ENCODE results near the gene PDHB. TPM values are rescaled to one million over a fixed set of nuclear protein-coding genes. Genes with fewer than 3 reads are reported as not detected.
A peak's percentile ranks its signal among the peaks of the same experiment; 100 is the strongest.

PDHB gene
- total RNA-seq, 2 experiments from 2014 or later = 47.8 to 51.2 TPM

DNA sequence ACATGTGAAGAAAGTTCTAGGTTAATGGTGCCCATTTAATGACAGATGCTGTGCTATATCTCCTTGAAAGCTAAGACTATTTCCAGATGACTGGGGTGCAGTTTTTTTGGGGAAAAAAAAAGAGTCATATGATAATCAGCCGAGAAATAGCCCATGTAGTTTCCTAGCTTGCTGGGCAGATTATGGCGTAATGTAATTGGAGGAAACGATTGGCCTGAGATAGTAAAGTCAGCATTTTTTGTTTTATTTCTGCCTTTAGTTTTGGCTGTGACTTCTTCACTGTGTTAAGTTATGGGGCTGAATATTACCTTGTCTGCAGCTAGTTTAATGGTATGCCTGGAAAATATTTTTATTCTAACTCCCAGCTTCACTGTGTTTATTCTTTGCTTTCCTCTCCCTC is 24.0 kb downstream of the PDHB start:
- POLR2A ChIA-PET = no interaction called here
- Mint-ChIP-seq H3K9me3 (no peaks in the 10 kb centered on the region), H3K36me3 (peaks cover 22% of the 10 kb centered on the region), H3K4me3 (no peak overlapping the region), H3K27me3 (no peaks in the 10 kb centered on the region), H3K27ac (no peak overlapping the region), H3K4me1 (peaks cover 6% of the 10 kb centered on the region)
- ATAC-seq (ENCODE audit: low read depth) (no peak), DNase-seq (no peak)

DNA sequence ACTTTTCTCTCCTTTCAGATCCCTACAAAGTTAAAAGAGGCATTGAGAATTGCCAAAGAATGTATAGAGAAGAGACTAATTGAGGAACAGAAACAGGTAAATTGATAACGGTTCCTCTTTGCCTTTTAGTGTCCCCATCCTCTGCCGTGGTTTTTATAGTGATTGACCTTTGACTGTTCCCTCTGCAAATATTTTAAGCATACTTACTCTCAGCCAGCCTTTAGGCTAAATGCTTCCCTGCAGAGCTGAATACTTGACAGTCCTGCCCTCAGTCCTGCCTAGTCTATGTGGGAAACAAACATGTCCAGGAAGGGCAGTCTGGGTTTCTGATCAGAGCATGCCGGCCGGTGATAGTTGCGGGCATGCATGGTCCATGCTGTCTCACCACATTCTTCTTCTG is 24.7 kb downstream of the PDHB start:
- no peaks in the 10 kb centered on the region for H3K9me3 Mint-ChIP-seq
- H3K36me3 Mint-ChIP-seq = peaks cover 26% of the 10 kb centered on the region
- H3K4me1 Mint-ChIP-seq = peaks cover 2% of the 10 kb centered on the region
- POLR2A ChIA-PET = no interaction called here
- H3K27me3 Mint-ChIP-seq = no peaks in the 10 kb centered on the region
- no peak overlapping the region for H3K27ac Mint-ChIP-seq
- no peak overlapping the region for H3K4me3 Mint-ChIP-seq
- no peak for DNase-seq
- no peak for ATAC-seq (ENCODE audit: low read depth)

DNA sequence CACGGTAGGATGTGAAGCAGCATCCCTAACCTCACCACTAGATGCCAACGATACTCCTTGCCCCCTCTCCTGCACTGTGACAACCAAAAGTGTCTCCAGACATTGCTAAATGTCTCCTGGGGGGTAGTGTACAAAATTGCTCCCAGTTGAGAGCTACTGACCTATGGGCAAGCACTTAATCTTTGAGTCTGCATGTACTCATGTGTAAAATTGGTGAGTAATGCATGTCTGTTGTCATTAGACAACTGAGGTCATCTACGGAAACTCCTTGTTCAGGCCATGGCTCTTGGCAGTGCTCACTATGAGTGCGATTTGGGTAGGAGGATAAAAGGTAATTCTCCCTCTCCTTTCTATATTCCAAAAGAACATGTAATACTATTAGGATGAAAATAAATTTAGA is 29.2 kb downstream of the PDHB start:
- H3K27me3 Mint-ChIP-seq = no peaks in the 10 kb centered on the region
- no peak for DNase-seq
- peaks cover 2% of the 10 kb centered on the region for H3K4me1 Mint-ChIP-seq
- POLR2A ChIA-PET = no interaction called here
- ATAC-seq (ENCODE audit: low read depth) = no peak
- H3K4me3 Mint-ChIP-seq = no peak overlapping the region
- peaks cover 27% of the 10 kb centered on the region for H3K36me3 Mint-ChIP-seq
- H3K27ac Mint-ChIP-seq = no peak overlapping the region
- no peaks in the 10 kb centered on the region for H3K9me3 Mint-ChIP-seq

DNA sequence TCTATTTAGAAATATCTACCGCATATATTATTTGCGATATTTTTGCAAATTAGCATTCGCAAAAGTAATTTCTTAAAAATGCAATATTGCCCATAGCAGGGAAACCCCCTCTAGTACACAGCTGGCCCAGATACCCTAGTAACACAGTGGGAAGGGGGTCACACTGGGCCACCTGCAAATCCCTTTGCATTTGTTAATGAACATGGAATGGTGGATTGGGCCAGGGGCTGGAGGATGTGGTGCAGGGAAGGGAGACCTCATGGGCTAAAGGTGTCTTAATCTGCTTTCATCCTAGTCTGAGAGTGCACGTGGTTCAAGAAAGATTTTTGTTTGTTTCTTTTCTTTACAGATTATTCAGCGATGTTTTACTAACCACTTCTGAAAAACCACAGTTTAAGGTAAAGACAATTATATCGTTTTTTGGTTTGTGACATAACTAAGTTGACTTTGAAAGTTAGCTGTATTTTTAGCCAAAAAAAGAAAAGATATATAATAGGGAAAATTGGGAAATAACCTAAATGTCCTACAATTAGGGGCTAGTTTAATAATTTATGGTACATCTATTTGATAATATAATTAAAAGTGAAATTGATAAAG is 30.0 kb downstream of the PDHB start:
- Mint-ChIP-seq H3K4me3 (no peak overlapping the region), H3K4me1 (peaks cover 2% of the 10 kb centered on the region), H3K9me3 (no peaks in the 10 kb centered on the region), H3K27ac (no peak overlapping the region), H3K36me3 (peaks cover 23% of the 10 kb centered on the region), H3K27me3 (no peaks in the 10 kb centered on the region)
- DNase-seq (no peak), ATAC-seq (ENCODE audit: low read depth) (no peak)
- POLR2A ChIA-PET = no interaction called here

DNA sequence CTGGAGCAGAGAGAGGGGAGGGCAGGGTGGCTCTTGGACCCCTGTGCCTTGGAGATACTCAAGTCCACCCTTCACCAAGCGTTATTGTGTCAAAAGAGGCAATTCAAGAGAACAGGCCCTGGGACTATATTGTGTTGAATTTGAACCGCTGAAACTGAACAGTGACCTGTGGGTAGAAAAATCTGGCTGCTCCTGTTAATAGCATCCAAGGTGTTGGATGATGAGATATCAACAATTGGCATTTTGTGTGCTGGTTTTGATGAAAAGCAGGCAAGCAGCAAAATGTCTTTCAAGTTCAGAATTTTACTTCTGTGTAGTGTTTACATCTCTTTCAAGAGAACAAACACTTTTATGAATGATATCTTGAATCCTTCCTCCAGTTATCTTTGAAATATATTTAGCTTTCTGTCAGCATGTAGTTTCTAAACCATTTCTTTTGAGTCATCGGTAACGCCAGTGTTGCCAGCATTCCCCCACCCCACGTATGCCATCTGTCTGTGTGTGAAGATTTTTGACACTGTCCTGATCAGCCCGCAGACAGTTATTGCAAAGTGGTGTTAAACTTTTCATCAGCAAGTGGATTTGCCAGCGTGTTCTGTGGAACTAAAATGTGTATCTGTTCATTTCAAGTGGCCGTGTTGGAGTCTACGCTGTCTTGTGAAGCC is 34.8 kb downstream of the PDHB start:
- H3K4me3 Mint-ChIP-seq = no peak overlapping the region
- POLR2A ChIA-PET = no interaction called here

DNA sequence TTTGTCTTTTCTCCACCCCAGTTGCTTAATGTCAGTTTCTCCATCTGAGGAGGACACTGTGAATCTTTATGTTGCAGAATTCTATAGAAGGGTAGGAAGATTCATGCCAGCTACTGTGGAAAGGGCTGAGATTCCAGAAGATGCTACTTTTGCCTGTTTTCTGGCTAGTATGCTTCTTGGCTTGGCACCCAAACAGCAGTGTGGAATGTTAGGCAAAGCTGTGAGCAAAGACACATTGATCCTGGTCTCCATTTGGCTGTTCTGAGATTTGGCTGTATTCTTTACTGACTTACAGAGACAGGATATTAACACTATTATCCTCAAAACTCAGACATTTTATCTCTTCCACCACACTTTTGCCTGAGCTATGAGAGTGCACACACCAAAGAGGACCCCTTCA is 39.3 kb downstream of the PDHB start:
- Mint-ChIP-seq H3K9me3 (no peaks in the 10 kb centered on the region), H3K27ac (no peak overlapping the region), H3K36me3 (peaks cover 15% of the 10 kb centered on the region), H3K4me1 (no peaks in the 10 kb centered on the region), H3K27me3 (no peaks in the 10 kb centered on the region), H3K4me3 (no peak overlapping the region)
- POLR2A ChIA-PET = no interaction called here
- DNase-seq (no peak), ATAC-seq (ENCODE audit: low read depth) (no peak)

More for the DNA sequence above, 34.8 kb downstream of the PDHB start:
- Mint-ChIP-seq H3K4me1 (peaks cover 2% of the 10 kb centered on the region), H3K27me3 (no peaks in the 10 kb centered on the region), H3K27ac (no peak overlapping the region), H3K9me3 (no peaks in the 10 kb centered on the region), H3K36me3 (peaks cover 20% of the 10 kb centered on the region)
- ATAC-seq (ENCODE audit: low read depth) (no peak), DNase-seq (no peak)

DNA sequence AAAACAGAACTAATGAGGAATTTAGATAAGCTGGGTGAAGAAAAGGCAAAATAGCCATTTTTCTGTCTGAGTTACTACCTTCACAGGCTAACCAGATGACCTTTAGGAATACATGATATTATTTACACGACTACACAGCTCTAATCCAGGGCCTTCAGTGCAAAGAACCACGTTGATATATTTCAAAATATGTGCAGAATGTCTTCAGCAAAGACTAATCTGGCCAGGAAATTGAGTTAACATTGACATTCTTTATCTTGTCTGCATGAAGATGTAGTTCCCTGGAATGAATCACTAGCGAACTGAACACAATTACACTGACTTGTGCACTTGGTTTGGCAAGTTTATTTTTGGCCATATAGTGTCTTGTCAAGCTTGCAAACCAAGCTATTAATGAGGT is 41.5 kb downstream of the PDHB start:
- ATAC-seq (ENCODE audit: low read depth) = no peak
- H3K36me3 Mint-ChIP-seq = peaks cover 16% of the 10 kb centered on the region
- POLR2A ChIA-PET = interaction anchor here (1.1 kb wide), 1 partner anchor 59 kb away, joined by 6 read pairs; no protein-coding TSS in a partner anchor
- no peak overlapping the region for H3K27ac Mint-ChIP-seq
- H3K4me1 Mint-ChIP-seq = peaks cover 13% of the 10 kb centered on the region
- no peaks in the 10 kb centered on the region for H3K27me3 Mint-ChIP-seq
- no peaks in the 10 kb centered on the region for H3K9me3 Mint-ChIP-seq
- no peak overlapping the region for H3K4me3 Mint-ChIP-seq
- DNase-seq = no peak

DNA sequence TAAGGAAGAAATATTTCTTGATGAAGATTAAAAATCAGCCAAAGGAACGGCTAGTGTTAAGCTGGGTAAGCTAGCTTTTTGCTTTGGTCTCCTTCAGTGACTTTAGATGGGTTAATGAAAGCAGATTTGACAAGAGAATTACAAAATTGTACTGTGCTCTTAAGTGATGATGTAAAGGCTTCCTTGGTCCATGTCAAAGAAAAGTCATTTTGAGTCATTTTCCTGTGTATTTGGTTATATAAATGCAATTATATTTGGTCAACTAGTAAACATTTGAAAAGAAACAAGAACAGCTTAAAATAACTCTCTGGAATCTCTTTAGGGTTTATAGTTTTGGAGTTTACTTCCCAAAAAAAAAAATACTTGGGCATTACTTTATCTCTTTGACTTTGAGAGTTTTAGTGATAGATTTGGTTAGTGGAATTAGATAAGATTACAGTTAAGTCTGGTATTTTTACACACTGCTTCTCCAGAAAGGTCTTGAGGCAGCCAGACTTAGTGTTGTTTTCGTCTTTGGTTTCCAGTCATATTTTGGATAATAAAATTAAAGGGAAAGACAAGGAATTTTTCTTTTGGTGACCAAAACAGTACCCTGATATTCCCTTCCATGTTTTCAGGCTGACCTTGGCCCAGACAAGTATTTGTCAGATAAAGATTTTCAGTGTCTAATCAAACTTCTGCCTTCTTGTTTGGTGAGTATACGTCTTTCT is 42.3 kb downstream of the PDHB start:
- ATAC-seq (ENCODE audit: low read depth) (no peak), DNase-seq (no peak)
- Mint-ChIP-seq H3K36me3 (peaks cover 16% of the 10 kb centered on the region), H3K4me3 (no peak overlapping the region), H3K27me3 (no peaks in the 10 kb centered on the region), H3K27ac (no peak overlapping the region), H3K4me1 (peaks cover 21% of the 10 kb centered on the region), H3K9me3 (no peaks in the 10 kb centered on the region)
- POLR2A ChIA-PET = interaction anchor here (1.1 kb wide), 1 partner anchor 58 kb away, joined by 6 read pairs; no protein-coding TSS in a partner anchor

DNA sequence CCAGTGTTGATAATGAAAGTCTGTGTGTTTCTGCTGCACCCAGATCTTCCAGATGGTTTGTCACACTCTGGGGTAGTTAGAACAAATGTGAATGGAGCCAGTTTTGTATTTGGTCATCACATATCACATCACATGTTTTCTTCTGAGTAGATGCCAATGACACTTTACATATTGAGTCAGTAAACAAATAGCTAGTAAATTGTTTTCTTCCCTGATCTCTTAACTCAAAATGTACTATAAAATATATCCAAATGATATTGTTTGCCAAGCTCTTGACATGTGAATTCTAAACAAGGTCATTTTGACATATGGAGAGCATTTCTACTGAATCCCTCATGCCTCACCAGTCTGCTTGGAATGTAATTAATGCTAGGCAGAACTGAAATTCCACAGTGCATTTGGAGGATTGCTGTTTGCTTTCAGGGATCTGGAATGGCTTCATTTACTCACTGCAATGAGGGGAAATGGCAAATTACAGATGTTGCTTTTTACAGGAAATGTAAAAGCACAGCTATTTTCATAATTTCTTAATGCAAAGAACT is 45.0 kb downstream of the PDHB start:
- H3K36me3 Mint-ChIP-seq = peaks cover 14% of the 10 kb centered on the region
- H3K9me3 Mint-ChIP-seq = no peaks in the 10 kb centered on the region
- no peak for DNase-seq
- H3K27me3 Mint-ChIP-seq = no peaks in the 10 kb centered on the region
- peaks cover 21% of the 10 kb centered on the region for H3K4me1 Mint-ChIP-seq
- no peak overlapping the region for H3K4me3 Mint-ChIP-seq
- H3K27ac Mint-ChIP-seq = no peak overlapping the region
- POLR2A ChIA-PET = interaction anchor here (0.6 kb wide), 1 partner anchor 81 kb away, joined by 4 read pairs; no protein-coding TSS in a partner anchor
- no peak for ATAC-seq (ENCODE audit: low read depth)

DNA sequence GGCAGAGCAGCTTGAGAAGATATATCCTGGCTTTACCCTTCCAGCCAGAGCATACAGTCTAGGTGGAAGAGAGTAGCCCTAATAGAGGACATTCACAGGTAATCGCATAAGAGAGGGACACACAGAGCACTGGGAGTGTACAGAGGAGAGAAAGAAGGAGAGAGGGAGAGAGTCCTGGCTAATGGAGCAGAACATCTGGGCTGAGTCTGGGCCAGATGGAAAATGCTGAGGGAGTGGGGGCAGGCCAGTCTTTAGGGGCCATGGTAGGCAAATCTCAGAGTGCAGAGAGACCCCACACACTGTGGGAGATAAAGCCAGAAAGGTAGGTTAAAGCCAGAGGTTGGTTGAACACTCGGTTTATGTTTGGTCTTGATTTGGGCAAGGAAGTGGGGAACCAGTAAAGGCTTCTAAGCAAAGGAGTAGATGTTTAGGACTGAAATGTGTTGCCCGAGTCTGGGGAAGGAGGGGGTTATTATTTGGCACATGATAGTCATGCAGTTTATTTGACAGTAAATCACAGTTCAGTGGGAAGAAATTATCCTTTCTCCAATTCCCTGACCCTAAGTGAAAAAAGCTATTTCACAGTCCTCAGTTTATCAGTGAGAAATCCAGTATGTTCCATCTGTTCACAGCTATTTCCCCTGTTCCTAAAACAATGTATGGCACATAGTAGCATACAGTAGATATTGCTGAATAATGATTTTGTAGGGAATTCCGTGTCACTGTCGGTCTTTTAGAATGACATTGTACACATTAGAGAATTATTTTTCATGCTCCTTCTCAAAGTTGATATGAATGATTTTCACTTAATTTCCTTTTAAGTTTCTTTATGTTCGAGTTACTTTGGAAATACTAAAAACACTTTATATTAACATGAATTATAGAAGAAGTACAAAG is 45.7 kb downstream of the PDHB start:
- DNase-seq = no peak
- Mint-ChIP-seq H3K36me3 (peaks cover 14% of the 10 kb centered on the region), H3K27ac (peak overlapping the region; percentile 49), H3K27me3 (no peaks in the 10 kb centered on the region), H3K4me1 (peaks cover 21% of the 10 kb centered on the region), H3K9me3 (no peaks in the 10 kb centered on the region), H3K4me3 (no peak overlapping the region)
- no peak for ATAC-seq (ENCODE audit: low read depth)
- POLR2A ChIA-PET = interaction anchor here (0.6 kb wide), 1 partner anchor 80 kb away, joined by 4 read pairs; no protein-coding TSS in a partner anchor

DNA sequence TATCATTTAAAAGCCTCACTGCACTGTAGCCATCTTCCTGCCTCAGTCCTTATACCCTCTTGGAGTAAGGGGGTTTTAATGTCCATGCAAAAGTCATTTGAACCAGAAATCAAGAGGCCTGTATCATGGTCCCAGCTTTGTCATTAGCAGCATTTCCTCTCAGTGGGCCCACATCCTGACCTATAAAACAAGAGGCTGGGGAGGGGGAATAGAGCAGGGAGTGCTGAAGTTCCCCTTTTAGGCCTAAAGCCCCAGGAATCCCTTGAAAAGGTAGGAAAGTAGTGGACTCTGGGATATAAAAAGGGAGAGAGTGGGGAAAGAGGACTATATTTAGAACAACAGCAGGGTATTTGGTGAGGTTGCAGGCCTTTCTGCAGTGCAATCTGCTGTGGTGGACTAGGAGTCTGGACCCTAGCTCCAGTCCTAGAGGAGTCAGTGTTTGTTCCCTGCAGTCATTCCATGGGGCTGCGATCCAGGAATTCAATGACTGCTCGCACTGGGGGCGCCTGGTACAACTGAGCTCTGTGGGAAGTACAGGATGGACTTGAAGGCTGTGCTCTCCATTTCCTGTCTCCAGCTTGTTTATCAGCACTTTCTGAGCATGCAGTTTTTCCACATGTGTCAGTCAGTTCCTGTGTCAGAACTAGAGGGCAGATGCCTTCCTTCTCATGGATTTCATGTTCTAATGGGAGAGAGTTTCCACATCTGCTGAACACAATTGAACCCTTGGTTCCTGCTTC is 46.8 kb downstream of the PDHB start:
- POLR2A ChIA-PET = interaction anchor here (0.8 kb wide), 1 partner anchor 51 kb away, joined by 3 read pairs; no protein-coding TSS in a partner anchor
- Mint-ChIP-seq H3K4me3 (no peak overlapping the region), H3K27me3 (no peaks in the 10 kb centered on the region), H3K36me3 (peaks cover 16% of the 10 kb centered on the region), H3K27ac (peak overlapping the region; percentile 37), H3K9me3 (no peaks in the 10 kb centered on the region), H3K4me1 (peaks cover 21% of the 10 kb centered on the region)
- ATAC-seq (ENCODE audit: low read depth) = peak; percentile 60
- DNase-seq = no peak

DNA sequence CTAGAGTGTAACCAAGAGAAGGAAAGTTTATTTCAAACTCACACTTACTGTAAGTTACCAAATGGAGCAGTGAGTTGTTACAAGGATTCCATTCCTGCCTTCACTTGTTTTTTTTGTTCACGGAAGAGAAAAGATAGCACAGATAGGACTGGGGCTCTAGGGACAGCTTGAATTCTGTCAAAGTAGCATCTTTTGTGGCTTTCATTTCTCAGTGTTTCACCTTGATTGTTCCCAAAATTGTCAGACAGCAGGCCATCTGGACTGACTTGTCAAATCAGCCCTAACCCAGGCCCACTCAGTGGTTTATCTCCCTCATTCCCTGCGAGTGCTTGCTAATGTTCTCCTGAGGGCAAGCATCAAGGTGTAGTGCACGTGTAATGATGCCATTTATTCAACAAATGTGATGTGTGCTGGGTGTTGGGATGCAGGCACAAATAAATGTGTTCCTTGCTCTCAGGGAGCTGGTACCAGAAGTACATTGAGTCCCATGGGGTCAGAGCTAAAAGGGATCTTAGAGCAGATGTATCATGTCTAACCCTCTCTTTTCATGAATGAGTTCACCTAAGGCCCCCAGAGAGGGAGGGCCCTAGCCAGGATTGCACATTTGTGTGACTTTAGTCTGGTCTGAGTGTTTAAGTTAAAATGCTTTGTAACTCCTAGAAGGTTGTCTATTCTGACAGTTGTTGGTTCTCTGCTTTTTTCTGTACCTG is 49.1 kb downstream of the PDHB start:
- no peaks in the 10 kb centered on the region for H3K9me3 Mint-ChIP-seq
- H3K27me3 Mint-ChIP-seq = no peaks in the 10 kb centered on the region
- POLR2A ChIA-PET = no interaction called here
- H3K4me1 Mint-ChIP-seq = peaks cover 21% of the 10 kb centered on the region
- ATAC-seq (ENCODE audit: low read depth) (no peak), DNase-seq (no peak)
- no peak overlapping the region for H3K4me3 Mint-ChIP-seq
- H3K27ac Mint-ChIP-seq = peak overlapping the region; percentile 17
- H3K36me3 Mint-ChIP-seq = peaks cover 15% of the 10 kb centered on the region

Measured in activated naive CD8-positive, alpha-beta T cell treated with anti-CD3 and anti-CD28 coated beads, Interleukin-2, amount 10 ng/mL, durations not matched to agents 7 days and 5 days (primary cell).